OCI-LY7 (cell line): Measurements from ENCODE around the gene KDM3A. TPM values are rescaled to one million over a fixed set of nuclear protein-coding genes. Genes with fewer than 3 reads are reported as not detected.

ENCODE experiments used
- BruUV-seq: library from RNA; stranded (reverse); fragments of 400-500 nt; replicated peaks from 2 replicates; lab custom pipeline; 2021; lab: Mats Ljungman, UMichigan
- CTCF ChIA-PET: fragments of 300-600 bp; sonication (Branson Sonifier 250); formaldehyde crosslinking; loops from one replicate; lab custom pipeline; 2022; ENCODE audit warnings: antibody characterized with exemption; ENCODE audit not compliant: unreplicated experiment; lab: Charles Lee
- POLR2A ChIA-PET: fragments of 300-600 bp; sonication (Branson Sonifier 250); formaldehyde crosslinking; loops from one replicate; lab custom pipeline; 2022; ENCODE audit warnings: antibody characterized with exemption; lab: Charles Lee
- DNase-seq: peaks from one replicate; pipeline ENCODE4 v3.0.0-alpha.2; 2015; ENCODE audit warnings: low spot score
- H2AFZ ChIP-seq: fragments of 200-600 bp; sonication (generic), shearing (Covaris generic); 2 replicates; pipeline ENCODE4 v1.6.1; 2014; ENCODE audit warnings: mild to moderate bottlenecking, antibody characterized with exemption, low read length, moderate library complexity
- H3K27ac ChIP-seq: fragments of 200-600 bp; sonication (generic); 2 replicates; pipeline ENCODE4 v1.5.1; 2014; ENCODE audit warnings: mixed run types, low read depth, mild to moderate bottlenecking, moderate library complexity, low read length, inconsistent platforms; ENCODE audit not compliant: poor library complexity, severe bottlenecking
- H3K36me3 ChIP-seq: fragments of 200-600 bp; sonication (generic); 2 replicates; pipeline ENCODE4 v1.6.1; 2014; ENCODE audit warnings: mild to moderate bottlenecking, antibody characterized with exemption, low read length, moderate library complexity, mixed read lengths; ENCODE audit not compliant: insufficient read depth
- H3K4me1 ChIP-seq: fragments of 200-600 bp; sonication (generic); 2 replicates; pipeline ENCODE4 v1.5.1; 2014; ENCODE audit warnings: mild to moderate bottlenecking, low read length; ENCODE audit not compliant: insufficient read depth, poor library complexity, severe bottlenecking
- H3K4me2 ChIP-seq: fragments of 200-600 bp; sonication (generic); 2 replicates; pipeline ENCODE4 v1.6.1; 2014; ENCODE audit warnings: mild to moderate bottlenecking, low read length
- H3K4me3 ChIP-seq: fragments of 200-600 bp; sonication (generic); 2 replicates; pipeline ENCODE4 v1.5.1; 2014; ENCODE audit warnings: mild to moderate bottlenecking, low read depth, low read length; ENCODE audit not compliant: poor library complexity, severe bottlenecking
- H3K79me2 ChIP-seq: fragments of 200-600 bp; sonication (generic); 2 replicates; pipeline ENCODE4 v1.6.1; 2016; ENCODE audit warnings: low read depth, mild to moderate bottlenecking, low read length, moderate library complexity, mixed read lengths; ENCODE audit not compliant: insufficient read depth
- H3K9me2 ChIP-seq: fragments of 200-600 bp; sonication (generic); 2 replicates; pipeline ENCODE4 v1.6.1; 2016; ENCODE audit warnings: mild to moderate bottlenecking, low read length, mixed read lengths; ENCODE audit not compliant: insufficient read depth
- H3K9me3 ChIP-seq: fragments of 200-600 bp; sonication (generic); 2 replicates; pipeline ENCODE4 v1.6.1; 2014; ENCODE audit warnings: mild to moderate bottlenecking, mixed run types, low read length, mixed read lengths
- H4K20me1 ChIP-seq: fragments of 200-600 bp; sonication (generic); 2 replicates; pipeline ENCODE4 v1.6.1; 2014; ENCODE audit warnings: mild to moderate bottlenecking, antibody characterized with exemption, low read length, moderate library complexity, mixed read lengths; ENCODE audit not compliant: insufficient read depth
- CTCF ChIP-seq: fragments of 200-600 bp; sonication (generic); conservative IDR thresholded peaks from 2 replicates; pipeline ENCODE4 v1.5.1; 2014; ENCODE audit warnings: mild to moderate bottlenecking, antibody characterized with exemption, low read length, moderate library complexity, mixed read lengths
- EZH2phosphoT487 ChIP-seq: fragments of 200-600 bp; sonication (generic); IDR thresholded peaks from 2 replicates; pipeline ENCODE4 v1.6.1; 2018; ENCODE audit warnings: low read depth, borderline replicate concordance, mild to moderate bottlenecking, mixed run types, antibody characterized with exemption, low read length, moderate library complexity, mixed read lengths
- intact Hi-C: fragments of 100-400 bp; cut with micrococcal nuclease; formaldehyde crosslinking; loops from one replicate; pipeline ENCODE4 v1.10.0; 2022; ENCODE audit not compliant: unreplicated experiment
- total RNA-seq, 2 experiments: library from RNA; depleted of rRNA in 1 of 2; stranded (reverse); fragments of >200 nt in 1 of 2; shearing (Covaris generic) in 1 of 2; gene quantifications; 2 replicates each; pipeline ENCODE4 v1.2.3, GENCODE V29; 2014 to 2022

KDM3A gene
- total RNA-seq, 2 experiments from 2014 or later = 14.5 to 55.7 TPM

- CTCF ChIA-PET = no interaction called here
- BruUV-seq = no TSS peak
Measured at GRCh38 chr2:86417961-86418360, 23.2 kb upstream of the KDM3A start.

GRCh38 chr2:86420913-86421312 is 20.3 kb upstream of the KDM3A start:
- Histone ChIP-seq H3K36me3 (no peaks in the 10 kb centered on the region), H3K9me3 (peaks cover 4% of the 10 kb centered on the region; the same call in 1 of the 2 replicates), H2AFZ (no peak overlapping the region), H4K20me1 (no peaks in the 10 kb centered on the region), H3K79me2 (no peaks in the 10 kb centered on the region), H3K27ac (no peak overlapping the region), H3K9me2 (no peaks in the 10 kb centered on the region), H3K4me3 (no peak overlapping the region), H3K4me1 (no peaks in the 10 kb centered on the region), H3K4me2 (no peak overlapping the region)
- no peak for TF ChIP-seq EZH2phosphoT487
- TF ChIP-seq CTCF = no peak
- intact Hi-C loops = no loop called here
- ChIA-PET POLR2A (no interaction called here), CTCF (no interaction called here)
- no peak for DNase-seq
- BruUV-seq = no TSS peak

More at GRCh38 chr2:86417961-86418360, 23.2 kb upstream of the KDM3A start:
- Histone ChIP-seq H2AFZ (no peak overlapping the region), H3K4me1 (no peaks in the 10 kb centered on the region), H3K4me3 (no peak overlapping the region), H4K20me1 (no peaks in the 10 kb centered on the region), H3K9me2 (no peaks in the 10 kb centered on the region), H3K4me2 (no peak overlapping the region), H3K36me3 (no peaks in the 10 kb centered on the region), H3K79me2 (no peaks in the 10 kb centered on the region), H3K9me3 (no peaks in the 10 kb centered on the region), H3K27ac (no peak overlapping the region)
- TF ChIP-seq CTCF (no peak), EZH2phosphoT487 (no peak)
- no peak for DNase-seq
- intact Hi-C loops = no loop called here
- POLR2A ChIA-PET = no interaction called here

- H3K4me1 ChIP-seq = no peaks in the 10 kb centered on the region
- ChIA-PET POLR2A (interaction anchor here (0.6 kb wide), 1 partner anchor 620 kb away, joined by 3 read pairs; no protein-coding TSS in a partner anchor), CTCF (no interaction called here)
- H3K9me3 ChIP-seq = peaks cover 4% of the 10 kb centered on the region; the same call in 1 of the 2 replicates
- BruUV-seq = no TSS peak
- intact Hi-C loops = no loop called here
- H3K4me3 ChIP-seq = no peak overlapping the region
- no peak overlapping the region for H2AFZ ChIP-seq
- no peaks in the 10 kb centered on the region for H3K36me3 ChIP-seq
- no peaks in the 10 kb centered on the region for H3K79me2 ChIP-seq
- no peaks in the 10 kb centered on the region for H4K20me1 ChIP-seq
- no peaks in the 10 kb centered on the region for H3K9me2 ChIP-seq
- no peak overlapping the region for H3K4me2 ChIP-seq
- no peak for DNase-seq
- H3K27ac ChIP-seq = no peak overlapping the region
- no peak for TF ChIP-seq CTCF
- TF ChIP-seq EZH2phosphoT487 = no peak
Measured at GRCh38 chr2:86426271-86426670, 14.9 kb upstream of the KDM3A start.
